Endodermal cell (in vitro differentiated cells): ENCODE measurements around the gene SRD5A3. TPM values are rescaled to one million over a fixed set of nuclear protein-coding genes. Genes with fewer than 3 reads are reported as not detected.

Experiments used
- DNase-seq: peaks from one replicate; pipeline ENCODE4 v3.0.0-alpha.2; 2017
- H3K27ac ChIP-seq: 2 replicates; pipeline ENCODE4 v1.5.1; 2013; ENCODE audit warnings: mild to moderate bottlenecking, low read depth, low read length, moderate library complexity
- H3K27me3 ChIP-seq: 2 replicates; pipeline ENCODE4 v1.6.1; 2013; ENCODE audit warnings: mild to moderate bottlenecking, low read length, moderate library complexity; ENCODE audit not compliant: insufficient read depth, control insufficient read depth, poor library complexity, severe bottlenecking
- H3K36me3 ChIP-seq: 2 replicates; pipeline ENCODE4 v1.7.0; 2013; ENCODE audit warnings: mild to moderate bottlenecking, low read length, moderate library complexity; ENCODE audit not compliant: control insufficient read depth, insufficient read depth
- H3K4me1 ChIP-seq: one replicate; pipeline ENCODE4 v1.7.0; 2013; ENCODE audit warnings: low read length; ENCODE audit not compliant: control insufficient read depth, insufficient read depth
- H3K4me3 ChIP-seq: 2 replicates; pipeline ENCODE4 v1.5.1; 2013; ENCODE audit warnings: mild to moderate bottlenecking, low read length, moderate library complexity
- H3K9ac ChIP-seq: 2 replicates; pipeline ENCODE4 v1.6.1; 2013; ENCODE audit warnings: mild to moderate bottlenecking, low read length, moderate library complexity; ENCODE audit not compliant: poor library complexity, severe bottlenecking; ENCODE audit errors: extremely low read depth
- H3K9me3 ChIP-seq: 2 replicates; pipeline ENCODE4 v1.6.1; 2013; ENCODE audit warnings: mild to moderate bottlenecking, low read length, moderate library complexity; ENCODE audit not compliant: control insufficient read depth
- H3K27ac Mint-ChIP-seq: 2 replicates; pipeline ENCODE4 v1.8.0; 2020; ENCODE audit warnings: mixed read lengths
- H3K27me3 Mint-ChIP-seq: 2 replicates; pipeline ENCODE4 v1.8.0; 2021; ENCODE audit warnings: mild to moderate bottlenecking, mixed read lengths; ENCODE audit not compliant: insufficient read depth
- H3K36me3 Mint-ChIP-seq: 2 replicates; pipeline ENCODE4 v1.8.0; 2020; ENCODE audit warnings: low read depth, mixed read lengths
- H3K4me1 Mint-ChIP-seq: 2 replicates; pipeline ENCODE4 v1.8.0; 2020; ENCODE audit warnings: mixed read lengths
- H3K4me3 Mint-ChIP-seq: 2 replicates; pipeline ENCODE4 v1.8.0; 2020; ENCODE audit warnings: mild to moderate bottlenecking, moderate library complexity, mixed read lengths
- H3K9me3 Mint-ChIP-seq: 2 replicates; pipeline ENCODE4 v1.8.0; 2020; ENCODE audit warnings: mild to moderate bottlenecking, mixed read lengths
- CTCF ChIP-seq: fragments of 200-600 bp; sonication (generic); conservative IDR thresholded peaks from 2 replicates; pipeline ENCODE4 v1.5.0; 2021; ENCODE audit warnings: antibody characterized with exemption, mild to moderate bottlenecking
- WGBS, 2 experiments: methylation state at CpG; one replicate each; pipeline versions ENCODE4 v1.1.5 to v1.1.7; 2013; ENCODE audit warnings: missing lambda C conversion rate in 2 of 2, mixed read lengths in 1 of 2; ENCODE audit not compliant: insufficient coverage in 1 of 2, insufficient read length in 1 of 2; 5-methylcytosine and 5-hydroxymethylcytosine counted together
- total RNA-seq, 2 donors: library from RNA; stranded (reverse); fragmentation: NEBNext Ultra II Directional in 1 of 2; extraction: Animal tissue kit (Norgen Biotek cat#: 25700) in 1 of 2; gene quantifications; 2 replicates in 1 of 2; 3 replicates in 1 of 2; pipeline ENCODE4 v1.2.1, GENCODE V29; 2021

SRD5A3 gene
- total RNA-seq, 2 donors from 2014 or later: 34.5 to 37.1 TPM

DNA sequence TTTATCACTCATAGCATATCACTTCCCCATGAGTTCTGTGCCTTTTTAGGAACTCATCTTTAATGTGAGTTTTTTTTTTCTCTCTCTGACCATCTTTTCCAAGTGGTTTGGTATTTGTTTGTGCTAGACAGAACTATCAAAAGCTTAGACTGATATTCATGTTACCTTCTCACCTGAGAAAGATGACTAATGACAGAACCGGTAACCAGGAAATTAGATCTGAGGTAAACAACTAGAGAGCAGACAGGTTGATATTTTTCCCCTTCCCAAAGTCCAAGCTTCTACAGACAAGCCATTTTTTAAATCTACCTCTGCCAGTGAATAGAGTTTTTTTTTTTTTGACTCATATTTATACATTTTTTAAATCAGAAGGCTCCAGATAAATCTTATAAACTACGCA, 17.0 kb upstream of the SRD5A3 start:
- H3K36me3 Mint-ChIP-seq: peaks cover 5% of the 10 kb centered on the region

DNA sequence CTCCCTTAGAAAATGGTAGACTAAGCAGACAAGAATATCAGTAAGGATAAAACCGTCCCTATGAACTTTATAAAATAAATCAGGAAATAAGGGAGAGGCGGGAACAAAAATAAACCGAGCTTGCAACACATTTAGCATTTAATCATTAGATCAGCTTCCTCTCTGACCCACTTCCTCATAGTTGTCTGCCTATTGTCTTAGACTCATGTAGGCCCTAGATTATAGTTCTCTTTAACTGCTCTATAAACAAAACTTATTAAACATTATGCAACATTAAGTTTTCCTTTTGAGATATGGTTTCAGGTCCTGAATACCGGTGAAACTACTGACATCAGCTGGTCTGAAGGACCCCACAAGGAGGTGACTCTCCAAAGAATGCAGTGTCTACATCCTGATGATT, 15.8 kb upstream of the SRD5A3 start:
- H3K9ac ChIP-seq: no peak overlapping the region
- Mint-ChIP-seq H3K27ac (no peak overlapping the region), H3K9me3 (peaks cover 10% of the 10 kb centered on the region), H3K36me3 (peaks cover 5% of the 10 kb centered on the region), H3K27me3 (no peaks in the 10 kb centered on the region), H3K4me3 (no peak overlapping the region), H3K4me1 (no peaks in the 10 kb centered on the region)
- peaks cover 12% of the 10 kb centered on the region for H3K9me3 ChIP-seq
- H3K27me3 ChIP-seq: no peaks in the 10 kb centered on the region
- no peak for TF ChIP-seq CTCF
- H3K4me3 ChIP-seq: no peak overlapping the region
- H3K36me3 ChIP-seq: no peaks in the 10 kb centered on the region
- H3K27ac ChIP-seq: no peak overlapping the region
- 98 to 100% methylated on average over 1 to 4 of the region's 4 CpGs for WGBS, 2 experiments
- H3K4me1 ChIP-seq: no peaks in the 10 kb centered on the region
- no peak for DNase-seq

More for the DNA sequence above, 17.0 kb upstream of the SRD5A3 start:
- no peak for DNase-seq
- no peak overlapping the region for H3K4me3 ChIP-seq
- H3K4me1 Mint-ChIP-seq: no peaks in the 10 kb centered on the region
- 94 to 100% methylated on average over 1 to 2 of the region's 2 CpGs for WGBS, 2 experiments
- no peaks in the 10 kb centered on the region for H3K36me3 ChIP-seq
- TF ChIP-seq CTCF: no peak
- H3K9me3 ChIP-seq: peaks cover 12% of the 10 kb centered on the region
- no peaks in the 10 kb centered on the region for H3K4me1 ChIP-seq
- no peaks in the 10 kb centered on the region for H3K27me3 ChIP-seq
- no peak overlapping the region for H3K9ac ChIP-seq
- no peak overlapping the region for H3K4me3 Mint-ChIP-seq
- no peak overlapping the region for H3K27ac ChIP-seq
- H3K9me3 Mint-ChIP-seq: peaks cover 10% of the 10 kb centered on the region
- no peaks in the 10 kb centered on the region for H3K27me3 Mint-ChIP-seq
- H3K27ac Mint-ChIP-seq: no peak overlapping the region

GRCh38 chr4:55336138-55337034, 9.7 kb upstream of the SRD5A3 start:
- Mint-ChIP-seq H3K4me1 (peaks cover 12% of the 10 kb centered on the region), H3K9me3 (peaks cover 16% of the 10 kb centered on the region), H3K27ac (no peak overlapping the region), H3K36me3 (peaks cover 2% of the 10 kb centered on the region), H3K4me3 (no peak overlapping the region), H3K27me3 (no peaks in the 10 kb centered on the region)
- Histone ChIP-seq H3K27ac (no peak overlapping the region), H3K9ac (no peak overlapping the region), H3K4me3 (no peak overlapping the region), H3K9me3 (no peaks in the 10 kb centered on the region), H3K36me3 (no peaks in the 10 kb centered on the region), H3K4me1 (no peaks in the 10 kb centered on the region), H3K27me3 (no peaks in the 10 kb centered on the region)
- WGBS, 2 experiments: 93% methylated on average over 17 to 20 of the region's 22 CpGs
- DNase-seq: no peak
- TF ChIP-seq CTCF: no peak
